Natural killer cell treated with Interleukin-12 subunit alpha and Interleukin-12 subunit beta and Interleukin-15 and Interleukin-18, amount 100 ng/mL, for 72 hours (primary cell): ENCODE results near the gene MYMK. TPM values are rescaled to one million over a fixed set of nuclear protein-coding genes. Genes with fewer than 3 reads are reported as not detected.
A peak's percentile ranks its signal among the peaks of the same experiment; 100 is the strongest.
"Not testable (repeated sequence)": the region's sequence is repeated elsewhere in the genome, so short reads cannot be mapped to it uniquely, and the experiment has no call there.

Source experiments
- ATAC-seq, 2 donors: fragments of 150-1000 bp; cut with Tn5 transposase in 1 of 2; sonication (Bioruptor Pico), chemical (Tn5 transposase) in 1 of 2; 2 replicates each; pipeline ENCODE4 v1.10.0; 2021
- DNase-seq: peaks from one replicate; pipeline ENCODE4 v3.0.0; 2022; ENCODE audit warnings: low spot score
- H3K27ac Mint-ChIP-seq, 2 donors: 1 replicate in 1 of 2; 2 replicates in 1 of 2; pipeline ENCODE4 v1.8.0; 2022; ENCODE audit warnings: mixed read lengths in 2 of 2, mild to moderate bottlenecking in 1 of 2, moderate library complexity in 1 of 2
- H3K27me3 Mint-ChIP-seq, 2 donors: 1 replicate in 1 of 2; 2 replicates in 1 of 2; pipeline ENCODE4 v1.8.0; 2022; ENCODE audit warnings: mixed read lengths in 2 of 2
- H3K36me3 Mint-ChIP-seq: one replicate; pipeline ENCODE4 v1.8.0; 2022; ENCODE audit warnings: mixed read lengths
- H3K4me1 Mint-ChIP-seq, 2 donors: 1 replicate in 1 of 2; 2 replicates in 1 of 2; pipeline ENCODE4 v1.8.0; 2022; ENCODE audit warnings: low read depth in 2 of 2, mixed read lengths in 2 of 2, mild to moderate bottlenecking in 1 of 2
- H3K4me3 Mint-ChIP-seq: one replicate; pipeline ENCODE4 v1.8.0; 2022; ENCODE audit warnings: mixed read lengths
- H3K9me3 Mint-ChIP-seq: 2 replicates; pipeline ENCODE4 v1.8.0; 2022; ENCODE audit warnings: mixed read lengths
- total RNA-seq, 2 donors: library from RNA; stranded (reverse); gene quantifications; one replicate each; pipeline ENCODE4 v1.2.3, GENCODE V29; 2022

Gene MYMK
- total RNA-seq, 2 donors from 2014 or later: not detected

GRCh38 chr9:133563814-133564213 is 39.1 kb upstream of the MYMK start:
- not testable (repeated sequence) for ATAC-seq, H3K9me3 Mint-ChIP-seq, H3K36me3 Mint-ChIP-seq, H3K27ac Mint-ChIP-seq, H3K4me3 Mint-ChIP-seq, DNase-seq, H3K4me1 Mint-ChIP-seq
- H3K27me3 Mint-ChIP-seq: peaks cover 5 to 10% of the 10 kb centered on the region in 2 donors

- DNase-seq: no peak
- Mint-ChIP-seq H3K27me3 (peaks cover 5 to 11% of the 10 kb centered on the region in 2 donors), H3K4me1 (peaks cover 10 to 12% of the 10 kb centered on the region in 2 donors), H3K4me3 (no peak overlapping the region), H3K36me3 (no peaks in the 10 kb centered on the region), H3K9me3 (no peaks in the 10 kb centered on the region), H3K27ac (no peak overlapping the region)
- ATAC-seq: no peak
Observed at GRCh38 chr9:133563291-133563796, 38.6 kb upstream of the MYMK start.

GRCh38 chr9:133562611-133563290 is 38.0 kb upstream of the MYMK start:
- Mint-ChIP-seq H3K27me3 (peaks cover 5 to 11% of the 10 kb centered on the region in 2 donors), H3K4me3 (no peak overlapping the region), H3K9me3 (no peaks in the 10 kb centered on the region), H3K27ac (no peak overlapping the region), H3K4me1 (peaks cover 16 to 18% of the 10 kb centered on the region in 2 donors), H3K36me3 (no peaks in the 10 kb centered on the region)
- DNase-seq (no peak), ATAC-seq (no peak)

GRCh38 chr9:133561976-133562554 is 37.3 kb upstream of the MYMK start:
- DNase-seq (no peak), ATAC-seq (no peak)
- Mint-ChIP-seq H3K4me1 (peaks cover 18 to 22% of the 10 kb centered on the region in 2 donors), H3K36me3 (no peaks in the 10 kb centered on the region), H3K27ac (no peak overlapping the region), H3K4me3 (no peak overlapping the region), H3K27me3 (peaks cover 5 to 9% of the 10 kb centered on the region in 2 donors), H3K9me3 (no peaks in the 10 kb centered on the region)

- peaks cover 5 to 13% of the 10 kb centered on the region in 2 donors for H3K27me3 Mint-ChIP-seq
- peaks cover 18 to 22% of the 10 kb centered on the region in 2 donors for H3K4me1 Mint-ChIP-seq
- no peak for DNase-seq
- H3K27ac Mint-ChIP-seq: no peak overlapping the region
- no peak for ATAC-seq
- H3K36me3 Mint-ChIP-seq: no peaks in the 10 kb centered on the region
- no peaks in the 10 kb centered on the region for H3K9me3 Mint-ChIP-seq
- H3K4me3 Mint-ChIP-seq: no peak overlapping the region
Observed at GRCh38 chr9:133560944-133561343, 36.2 kb upstream of the MYMK start.

GRCh38 chr9:133560311-133560710 is 35.6 kb upstream of the MYMK start:
- Mint-ChIP-seq H3K27me3 (peaks cover 5 to 13% of the 10 kb centered on the region in 2 donors), H3K27ac (no peak overlapping the region), H3K4me3 (no peak overlapping the region), H3K4me1 (peaks cover 18 to 22% of the 10 kb centered on the region in 2 donors), H3K9me3 (no peaks in the 10 kb centered on the region), H3K36me3 (no peaks in the 10 kb centered on the region)
- ATAC-seq: no peak
- DNase-seq: no peak

GRCh38 chr9:133558191-133559126 is 33.7 kb upstream of the MYMK start:
- no peaks in the 10 kb centered on the region for H3K9me3 Mint-ChIP-seq
- DNase-seq (peak; percentile 81), ATAC-seq (peak; percentile 60 to 82)
- no peaks in the 10 kb centered on the region for H3K36me3 Mint-ChIP-seq
- peaks cover 5 to 13% of the 10 kb centered on the region in 2 donors for H3K27me3 Mint-ChIP-seq
- peaks cover 17 to 22% of the 10 kb centered on the region in 2 donors for H3K4me1 Mint-ChIP-seq
- peak overlapping the region; percentile 80 for H3K4me3 Mint-ChIP-seq
- H3K27ac Mint-ChIP-seq: peak overlapping the region; percentile 38 to 90

GRCh38 chr9:133557581-133557980 is 32.8 kb upstream of the MYMK start:
- Mint-ChIP-seq H3K27me3 (peaks cover 5 to 13% of the 10 kb centered on the region in 2 donors), H3K4me1 (peaks cover 14 to 20% of the 10 kb centered on the region in 2 donors), H3K9me3 (no peaks in the 10 kb centered on the region), H3K27ac (peak overlapping the region in 1 of 2 donors; percentile 90), H3K4me3 (no peak overlapping the region), H3K36me3 (no peaks in the 10 kb centered on the region)
- ATAC-seq: no peak
- DNase-seq: no peak

- Mint-ChIP-seq H3K27ac (no peak overlapping the region), H3K9me3 (no peaks in the 10 kb centered on the region), H3K4me3 (no peak overlapping the region), H3K27me3 (peaks cover 5 to 13% of the 10 kb centered on the region in 2 donors), H3K36me3 (no peaks in the 10 kb centered on the region), H3K4me1 (peaks cover 14 to 20% of the 10 kb centered on the region in 2 donors)
- DNase-seq: no peak
- ATAC-seq: no peak
Observed at GRCh38 chr9:133556354-133556753, 31.6 kb upstream of the MYMK start.

GRCh38 chr9:133554729-133555128 is 30.0 kb upstream of the MYMK start:
- Mint-ChIP-seq H3K27me3 (peaks cover 5 to 13% of the 10 kb centered on the region in 2 donors), H3K9me3 (no peaks in the 10 kb centered on the region), H3K36me3 (no peaks in the 10 kb centered on the region), H3K4me3 (no peak overlapping the region), H3K4me1 (peaks cover 14 to 18% of the 10 kb centered on the region in 2 donors), H3K27ac (no peak overlapping the region)
- ATAC-seq (no peak), DNase-seq (no peak)

GRCh38 chr9:133553973-133554713 is 29.4 kb upstream of the MYMK start:
- no peak for ATAC-seq
- Mint-ChIP-seq H3K9me3 (no peaks in the 10 kb centered on the region), H3K4me1 (peaks cover 14 to 17% of the 10 kb centered on the region in 2 donors), H3K27ac (no peak overlapping the region), H3K4me3 (no peak overlapping the region), H3K36me3 (no peaks in the 10 kb centered on the region), H3K27me3 (peaks cover 5 to 12% of the 10 kb centered on the region in 2 donors)
- DNase-seq: no peak

- H3K9me3 Mint-ChIP-seq: no peaks in the 10 kb centered on the region
- no peak for ATAC-seq
- no peaks in the 10 kb centered on the region for H3K36me3 Mint-ChIP-seq
- DNase-seq: no peak
- no peak overlapping the region for H3K27ac Mint-ChIP-seq
- H3K27me3 Mint-ChIP-seq: peaks cover 0 to 9% of the 10 kb centered on the region in 2 donors
- H3K4me3 Mint-ChIP-seq: no peak overlapping the region
- H3K4me1 Mint-ChIP-seq: peaks cover 6 to 8% of the 10 kb centered on the region in 2 donors
Observed at GRCh38 chr9:133553123-133553522, 28.4 kb upstream of the MYMK start.

- Mint-ChIP-seq H3K27ac (no peak overlapping the region), H3K4me3 (no peak overlapping the region), H3K9me3 (no peaks in the 10 kb centered on the region), H3K27me3 (peaks cover 0 to 9% of the 10 kb centered on the region in 2 donors), H3K4me1 (no peaks in the 10 kb centered on the region), H3K36me3 (no peaks in the 10 kb centered on the region)
- ATAC-seq (no peak), DNase-seq (no peak)
Observed at GRCh38 chr9:133552236-133552635, 27.5 kb upstream of the MYMK start.
